Karpas-422 (cell line): ENCODE data around the gene MAP10. TPM values are rescaled to one million over a fixed set of nuclear protein-coding genes. Genes with fewer than 3 reads are reported as not detected.

Source experiments
- DNase-seq: peaks from one replicate; pipeline ENCODE4 v3.0.0-alpha.2; 2015
- H2AFZ ChIP-seq: fragments of 200-600 bp; sonication (generic); 2 replicates; pipeline ENCODE4 v1.6.1; 2014; ENCODE audit warnings: antibody characterized with exemption, low read length, mixed read lengths
- H3K27ac ChIP-seq: fragments of 200-600 bp; sonication (generic); 2 replicates; pipeline ENCODE4 v1.5.1; 2014; ENCODE audit warnings: mild to moderate bottlenecking, low read length, moderate library complexity
- H3K27me3 ChIP-seq: fragments of 200-600 bp; sonication (generic); 2 replicates; pipeline ENCODE4 v1.6.1; 2014; ENCODE audit warnings: low read length, mixed read lengths
- H3K36me3 ChIP-seq: fragments of 200-600 bp; sonication (generic); 2 replicates; pipeline ENCODE4 v1.6.1; 2014; ENCODE audit warnings: low read length, mixed read lengths; ENCODE audit not compliant: insufficient read depth
- H3K4me1 ChIP-seq: fragments of 200-600 bp; sonication (generic); 2 replicates; pipeline ENCODE4 v1.6.1; 2014; ENCODE audit warnings: mild to moderate bottlenecking, low read length, mixed read lengths
- H3K4me2 ChIP-seq: fragments of 200-600 bp; sonication (generic); 2 replicates; pipeline ENCODE4 v1.6.1; 2014; ENCODE audit warnings: low read length, low read depth, mild to moderate bottlenecking; ENCODE audit not compliant: poor library complexity, severe bottlenecking
- H3K4me3 ChIP-seq: fragments of 200-600 bp; sonication (generic); 2 replicates; pipeline ENCODE4 v1.5.1; 2014; ENCODE audit warnings: mild to moderate bottlenecking, antibody characterized with exemption, low read length, mixed read lengths
- H3K79me2 ChIP-seq: fragments of 200-600 bp; sonication (generic); 2 replicates; pipeline ENCODE4 v1.6.1; 2014; ENCODE audit warnings: mild to moderate bottlenecking, low read length, mixed read lengths
- H3K9ac ChIP-seq: fragments of 200-600 bp; sonication (generic); 2 replicates; pipeline ENCODE4 v1.6.0; 2014; ENCODE audit warnings: low read length
- H3K9me2 ChIP-seq: fragments of 200-600 bp; sonication (generic), shearing (Covaris generic); replicated peaks from 2 replicates; pipeline ENCODE4 v1.6.0; 2014; ENCODE audit warnings: mild to moderate bottlenecking, low read length, moderate library complexity; ENCODE audit not compliant: insufficient read depth
- H3K9me3 ChIP-seq: fragments of 300-700, 200-600 bp; sonication (generic); 2 replicates; pipeline ENCODE4 v1.6.1; 2014; ENCODE audit warnings: low read length, mixed read lengths
- H4K20me1 ChIP-seq: fragments of 200-600 bp; sonication (generic); 2 replicates; pipeline ENCODE4 v1.6.1; 2014; ENCODE audit warnings: mild to moderate bottlenecking, antibody characterized with exemption, low read length, low read depth; ENCODE audit not compliant: insufficient read depth
- total RNA-seq: library from RNA; depleted of rRNA; stranded (reverse); fragments of >200 nt; shearing (Covaris generic); gene quantifications from 2 replicates; pipeline ENCODE4 v1.2.3, GENCODE V29; 2014; ENCODE audit warnings: low replicate concordance

Gene MAP10
- total RNA-seq, 1 experiment from 2014 or later, result 8.7 TPM

DNA sequence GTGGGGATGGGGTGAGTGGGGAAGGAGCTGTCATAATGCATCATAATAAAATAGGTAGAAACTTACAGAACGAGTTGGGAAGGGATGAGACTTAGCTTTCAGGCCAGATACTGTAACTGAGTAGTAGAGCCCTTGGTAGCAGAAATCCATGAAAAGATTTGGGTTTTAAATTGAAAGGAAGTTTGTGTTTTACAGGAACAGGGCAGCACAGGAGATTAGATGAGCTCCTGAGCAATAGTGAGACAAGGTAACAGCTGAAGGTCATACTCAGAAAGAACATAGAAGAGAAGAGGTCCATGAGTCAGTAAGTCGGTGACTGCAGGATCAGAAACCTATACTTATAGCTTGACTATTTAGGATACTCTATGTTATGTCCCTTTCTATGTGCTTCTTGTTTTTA lies 7.3 kb downstream of the MAP10 start:
- Histone ChIP-seq H4K20me1 (no peaks in the 10 kb centered on the region), H3K4me2 (no peak overlapping the region), H3K4me3 (no peak overlapping the region), H3K27me3 (no peaks in the 10 kb centered on the region), H3K36me3 (no peaks in the 10 kb centered on the region), H3K4me1 (no peaks in the 10 kb centered on the region), H3K9me2 (no peaks in the 10 kb centered on the region), H3K9me3 (no peaks in the 10 kb centered on the region), H3K27ac (no peak overlapping the region), H3K79me2 (no peaks in the 10 kb centered on the region), H3K9ac (no peak overlapping the region), H2AFZ (no peak overlapping the region)
- DNase-seq, result no peak

DNA sequence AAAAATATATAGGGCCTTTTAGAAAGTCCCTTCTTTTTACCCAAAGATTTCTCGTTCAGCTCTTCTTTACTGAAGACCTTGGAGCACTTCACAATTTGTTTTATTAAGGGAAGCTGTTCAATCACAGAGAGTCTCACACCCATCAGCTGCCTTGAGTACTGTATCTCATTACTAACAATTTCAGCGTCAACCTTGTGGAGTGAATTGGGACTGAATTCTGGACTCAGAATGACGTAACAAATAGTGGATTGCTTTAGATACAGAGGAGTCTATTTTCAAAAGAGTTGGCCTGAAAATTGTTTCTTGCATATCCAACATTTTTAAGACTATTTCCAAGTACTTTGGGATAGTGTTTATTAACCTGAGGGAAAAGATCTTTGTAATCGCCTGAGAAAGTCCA lies 7.9 kb downstream of the MAP10 start:
- H3K4me1 ChIP-seq, result no peaks in the 10 kb centered on the region
- H3K36me3 ChIP-seq, result no peaks in the 10 kb centered on the region
- no peak overlapping the region for H2AFZ ChIP-seq
- no peaks in the 10 kb centered on the region for H3K9me3 ChIP-seq
- no peak overlapping the region for H3K4me3 ChIP-seq
- H3K79me2 ChIP-seq, result no peaks in the 10 kb centered on the region
- no peaks in the 10 kb centered on the region for H4K20me1 ChIP-seq
- no peak overlapping the region for H3K9ac ChIP-seq
- 0 out of 2 replicates have a peak, but pooled peaks cover 2% of the 10 kb centered on the region for H3K27me3 ChIP-seq
- H3K4me2 ChIP-seq, result no peak overlapping the region
- H3K27ac ChIP-seq, result no peak overlapping the region
- no peak for DNase-seq
- H3K9me2 ChIP-seq, result no peaks in the 10 kb centered on the region

DNA sequence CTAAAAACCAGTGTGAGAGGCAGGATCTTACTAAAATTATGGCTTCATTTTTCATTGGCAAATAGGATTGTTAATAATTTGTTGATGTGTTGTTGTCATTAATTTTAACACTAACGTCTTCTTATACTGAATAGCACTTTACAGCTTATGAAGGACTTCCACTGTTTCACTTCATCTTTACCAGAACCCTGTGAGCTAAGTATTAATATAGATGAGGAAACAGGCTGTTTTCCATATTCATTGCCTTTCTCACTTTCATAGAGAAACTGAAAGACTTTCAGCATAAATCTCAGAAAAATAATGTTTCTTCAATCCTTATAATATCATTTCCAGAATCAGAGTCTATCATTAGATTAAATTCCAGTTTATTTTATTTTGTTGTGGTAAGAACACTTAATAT lies 8.5 kb downstream of the MAP10 start:
- no peaks in the 10 kb centered on the region for H3K36me3 ChIP-seq
- H3K9me2 ChIP-seq, result no peaks in the 10 kb centered on the region
- H3K4me1 ChIP-seq, result no peaks in the 10 kb centered on the region
- H4K20me1 ChIP-seq, result no peaks in the 10 kb centered on the region
- H3K9ac ChIP-seq, result no peak overlapping the region
- no peak overlapping the region for H3K4me3 ChIP-seq
- H3K27me3 ChIP-seq, result 0 out of 2 replicates have a peak, but pooled peaks cover 2% of the 10 kb centered on the region
- no peak overlapping the region for H3K27ac ChIP-seq
- no peaks in the 10 kb centered on the region for H3K9me3 ChIP-seq
- no peak for DNase-seq
- H3K79me2 ChIP-seq, result no peaks in the 10 kb centered on the region
- no peak overlapping the region for H3K4me2 ChIP-seq
- no peak overlapping the region for H2AFZ ChIP-seq

DNA sequence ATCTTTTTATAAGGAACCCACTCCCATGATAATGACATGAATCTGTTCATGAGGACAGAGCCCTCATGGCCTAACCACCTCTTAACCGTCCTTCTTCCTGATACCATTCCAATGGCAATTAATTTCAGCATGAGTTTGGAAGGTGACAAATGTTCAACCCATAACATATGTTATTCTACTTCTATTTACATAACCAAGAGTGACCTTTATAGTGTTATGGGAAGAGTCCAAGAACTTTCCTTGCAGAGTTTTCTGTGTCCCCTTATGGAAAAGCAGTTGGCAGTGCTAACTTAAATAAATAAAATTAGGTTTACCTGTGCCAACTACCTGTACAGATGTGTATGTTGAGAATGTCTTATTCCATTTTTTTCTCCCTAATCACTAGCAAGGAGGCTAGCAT lies 11.1 kb downstream of the MAP10 start:
- Histone ChIP-seq H2AFZ (no peak overlapping the region), H3K4me2 (no peak overlapping the region), H3K27me3 (0 out of 2 replicates have a peak, but pooled peaks cover 2% of the 10 kb centered on the region), H3K27ac (no peak overlapping the region), H3K9me3 (no peaks in the 10 kb centered on the region), H3K36me3 (no peaks in the 10 kb centered on the region), H3K9ac (no peak overlapping the region), H3K9me2 (no peaks in the 10 kb centered on the region), H3K79me2 (no peaks in the 10 kb centered on the region), H3K4me3 (no peak overlapping the region), H4K20me1 (no peaks in the 10 kb centered on the region), H3K4me1 (peaks cover 5% of the 10 kb centered on the region)
- no peak for DNase-seq

DNA sequence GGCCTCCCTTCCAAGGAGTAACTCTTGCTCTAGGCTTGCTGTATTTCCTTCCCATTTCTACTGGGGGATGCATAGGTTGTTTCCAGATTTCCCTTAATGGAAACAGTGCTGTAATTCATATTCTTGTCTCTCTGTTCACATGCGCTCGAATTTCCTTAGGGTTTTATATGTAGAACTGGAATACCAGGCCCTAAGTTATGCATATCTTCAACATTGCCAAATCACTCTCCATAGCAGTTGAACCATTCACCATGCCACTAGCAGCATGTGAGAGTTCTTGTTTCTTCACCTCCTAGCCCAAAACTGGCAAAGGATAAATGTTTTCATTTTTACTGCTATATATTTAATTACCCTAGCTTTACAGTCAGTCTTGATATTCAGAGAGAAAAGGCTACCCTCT lies 12.8 kb downstream of the MAP10 start:
- Histone ChIP-seq H3K9ac (no peak overlapping the region), H3K36me3 (no peaks in the 10 kb centered on the region), H3K4me2 (no peak overlapping the region), H3K4me1 (peaks cover 5% of the 10 kb centered on the region), H3K27ac (no peak overlapping the region), H4K20me1 (no peaks in the 10 kb centered on the region), H2AFZ (no peak overlapping the region), H3K9me2 (no peaks in the 10 kb centered on the region), H3K79me2 (no peaks in the 10 kb centered on the region), H3K9me3 (no peaks in the 10 kb centered on the region), H3K27me3 (0 out of 2 replicates have a peak, but pooled peaks cover 2% of the 10 kb centered on the region), H3K4me3 (no peak overlapping the region)
- no peak for DNase-seq

DNA sequence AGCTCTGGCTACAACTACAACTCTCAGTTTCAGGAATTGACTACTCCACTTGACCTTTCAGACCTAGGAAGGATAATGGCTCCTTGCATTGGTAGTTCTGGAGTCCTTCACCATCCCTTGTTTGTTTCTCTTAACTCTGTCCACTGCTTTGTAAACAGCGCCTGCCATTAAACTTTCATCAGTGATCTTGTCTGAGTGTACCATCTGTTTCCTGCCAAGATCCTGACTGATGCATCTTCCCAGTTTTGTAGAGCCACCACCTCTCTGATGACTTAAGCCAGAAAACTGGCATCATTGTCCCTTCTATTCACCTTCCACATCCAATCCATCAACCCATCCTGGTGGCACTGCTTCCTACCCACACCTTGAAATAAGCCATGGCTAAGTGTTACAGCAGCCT lies 15.2 kb downstream of the MAP10 start:
- H3K79me2 ChIP-seq, result no peaks in the 10 kb centered on the region
- no peak for DNase-seq
- H3K4me3 ChIP-seq, result no peak overlapping the region
- no peaks in the 10 kb centered on the region for H4K20me1 ChIP-seq
- H3K9ac ChIP-seq, result no peak overlapping the region
- H3K9me2 ChIP-seq, result no peaks in the 10 kb centered on the region
- H3K4me2 ChIP-seq, result no peak overlapping the region
- H3K27me3 ChIP-seq, result 0 out of 2 replicates have a peak, but pooled peaks cover 2% of the 10 kb centered on the region
- no peak overlapping the region for H3K27ac ChIP-seq
- H3K36me3 ChIP-seq, result no peaks in the 10 kb centered on the region
- H3K4me1 ChIP-seq, result peaks cover 5% of the 10 kb centered on the region
- no peak overlapping the region for H2AFZ ChIP-seq
- H3K9me3 ChIP-seq, result no peaks in the 10 kb centered on the region

DNA sequence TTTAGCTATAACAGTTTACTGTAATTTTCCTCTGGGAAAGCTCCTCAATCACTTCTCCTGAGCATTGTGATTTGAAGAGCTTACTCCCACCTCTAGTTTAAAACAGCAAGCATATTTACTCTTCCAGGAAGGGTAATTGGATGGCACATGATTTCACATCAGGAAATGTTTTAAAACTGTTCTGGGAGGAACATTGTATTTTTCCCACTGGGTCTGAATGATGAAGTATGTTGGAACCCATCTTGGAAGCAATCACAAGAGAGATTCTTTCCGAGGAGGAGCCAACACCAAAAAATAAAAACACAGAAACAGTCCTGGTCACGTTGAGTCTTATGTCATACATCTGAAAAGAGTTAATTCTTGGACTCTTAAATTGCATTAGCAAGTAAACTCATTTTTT lies 17.3 kb downstream of the MAP10 start:
- DNase-seq, result no peak
- Histone ChIP-seq H3K36me3 (no peaks in the 10 kb centered on the region), H3K4me3 (no peak overlapping the region), H3K4me1 (peaks cover 5% of the 10 kb centered on the region), H2AFZ (no peak overlapping the region), H3K9me3 (no peaks in the 10 kb centered on the region), H3K4me2 (no peak overlapping the region), H3K9ac (no peak overlapping the region), H3K27me3 (0 out of 2 replicates have a peak, but pooled peaks cover 2% of the 10 kb centered on the region), H4K20me1 (no peaks in the 10 kb centered on the region), H3K79me2 (no peaks in the 10 kb centered on the region), H3K9me2 (no peaks in the 10 kb centered on the region), H3K27ac (no peak overlapping the region)

DNA sequence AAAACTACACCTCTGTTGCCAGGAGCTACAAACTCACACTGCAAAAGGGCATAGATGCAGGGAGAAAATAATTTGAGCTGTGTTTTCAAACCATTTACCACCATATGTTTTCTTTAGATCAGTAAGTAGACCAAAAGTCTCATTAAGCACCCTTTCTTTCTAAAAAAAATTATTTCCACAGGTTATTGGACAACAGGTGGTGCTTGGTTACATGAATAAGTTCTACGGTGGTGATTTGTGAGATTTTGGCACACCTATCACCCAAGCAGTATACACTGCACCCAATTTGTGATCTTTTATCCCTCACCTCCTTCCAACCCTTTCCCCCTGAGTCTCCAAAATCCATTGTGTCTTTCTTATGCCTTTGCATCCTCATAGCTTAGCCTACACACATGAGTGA lies 21.1 kb downstream of the MAP10 start:
- no peak overlapping the region for H3K9ac ChIP-seq
- no peaks in the 10 kb centered on the region for H3K9me2 ChIP-seq
- no peaks in the 10 kb centered on the region for H4K20me1 ChIP-seq
- H3K4me1 ChIP-seq, result no peaks in the 10 kb centered on the region
- no peaks in the 10 kb centered on the region for H3K36me3 ChIP-seq
- no peak overlapping the region for H3K27ac ChIP-seq
- no peaks in the 10 kb centered on the region for H3K9me3 ChIP-seq
- H2AFZ ChIP-seq, result no peak overlapping the region
- no peaks in the 10 kb centered on the region for H3K79me2 ChIP-seq
- H3K4me3 ChIP-seq, result no peak overlapping the region
- no peak for DNase-seq
- H3K4me2 ChIP-seq, result no peak overlapping the region
- no peaks in the 10 kb centered on the region for H3K27me3 ChIP-seq

DNA sequence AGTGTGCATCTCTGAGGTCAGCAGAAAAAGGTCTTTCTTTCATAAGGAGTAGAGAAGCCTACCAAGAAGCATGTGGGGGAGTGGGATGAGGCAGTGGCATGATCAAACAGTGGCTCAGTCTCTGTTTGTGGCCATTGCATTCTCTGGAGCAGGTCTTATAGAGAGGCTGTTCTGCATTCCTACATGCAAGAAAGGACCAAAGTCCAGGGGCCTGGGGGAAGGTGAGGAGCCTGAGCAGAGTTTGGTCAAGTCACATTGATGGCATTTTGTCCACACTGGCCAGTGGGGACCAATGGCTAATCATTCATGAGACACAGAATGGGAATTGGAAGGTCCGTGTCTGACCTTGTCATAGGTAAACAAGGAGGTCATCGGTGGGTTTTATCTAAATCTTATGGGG lies 25.4 kb downstream of the MAP10 start:
- no peaks in the 10 kb centered on the region for H3K4me1 ChIP-seq
- no peak overlapping the region for H3K27ac ChIP-seq
- H3K9me3 ChIP-seq, result no peaks in the 10 kb centered on the region
- DNase-seq, result no peak
- no peaks in the 10 kb centered on the region for H4K20me1 ChIP-seq
- H2AFZ ChIP-seq, result no peak overlapping the region
- H3K9me2 ChIP-seq, result no peaks in the 10 kb centered on the region
- H3K36me3 ChIP-seq, result no peaks in the 10 kb centered on the region
- no peak overlapping the region for H3K4me3 ChIP-seq
- H3K4me2 ChIP-seq, result no peak overlapping the region
- no peaks in the 10 kb centered on the region for H3K27me3 ChIP-seq
- H3K9ac ChIP-seq, result no peak overlapping the region
- no peaks in the 10 kb centered on the region for H3K79me2 ChIP-seq
